ENCODE data around the gene MEGF11.

MEGF11 gene

GRCh38 chr15:65982627-65983322 is 270.8 kb downstream of the MEGF11 start:
- TF ChIP-seq CTCF (IDR thresholded peaks at IDR 0.05; ENCODE audit: insufficient read depth, low read length, poor library complexity, severe bottlenecking) (no peak), EZH2phosphoT487 (conservative IDR thresholded peaks at IDR 0.05; ENCODE audit: low read length) (no peak)
- Histone ChIP-seq H3K4me3 (ENCODE audit: insufficient read depth, low read length, poor library complexity, severe bottlenecking) (peak overlapping the region; percentile 58), H3K27me3 (ENCODE audit: low read length) (no peaks in the 10 kb centered on the region)

GRCh38 chr15:65981837-65982626 is 271.5 kb downstream of the MEGF11 start:
- no peak for TF ChIP-seq EZH2phosphoT487 (conservative IDR thresholded peaks at IDR 0.05; ENCODE audit: low read length)
- peak; percentile 44 for TF ChIP-seq CTCF (IDR thresholded peaks at IDR 0.05; ENCODE audit: insufficient read depth, low read length, poor library complexity, severe bottlenecking)
- H3F3A ChIP-seq (ENCODE audit: insufficient read depth), result no peaks in the 10 kb centered on the region
- no peaks in the 10 kb centered on the region for H3K27me3 ChIP-seq (ENCODE audit: low read length)
- no peak overlapping the region for H3K27ac ChIP-seq (ENCODE audit: low read depth, low read length)
- H3K9me2 ChIP-seq (replicated peaks; ENCODE audit: insufficient read depth, low read length), result no peaks in the 10 kb centered on the region
- H2AFZ ChIP-seq (ENCODE audit: low read depth, low read length, severe bottlenecking), result peak overlapping the region; percentile 61
- H3K4me3 ChIP-seq (ENCODE audit: insufficient read depth, low read length, poor library complexity, severe bottlenecking), result peak overlapping the region; percentile 58
- H3K4me2 ChIP-seq (ENCODE audit: low read depth, low read length, poor library complexity, severe bottlenecking), result peak overlapping the region; percentile 62
- H3K9ac ChIP-seq (ENCODE audit: low read length), result peak overlapping the region; percentile 39; the same call in 1 of the 2 replicates
- no peaks in the 10 kb centered on the region for H3K79me2 ChIP-seq (ENCODE audit: insufficient read depth, low read length)
- H4K20me1 ChIP-seq (ENCODE audit: low read depth, low read length), result no peaks in the 10 kb centered on the region
- no peaks in the 10 kb centered on the region for H3K36me3 ChIP-seq (ENCODE audit: low read length)
- H3K9me3 ChIP-seq (ENCODE audit: insufficient read depth, low read length), result no peaks in the 10 kb centered on the region

More at GRCh38 chr15:65982627-65983322, 270.8 kb downstream of the MEGF11 start:
- Histone ChIP-seq H3K9me3 (ENCODE audit: insufficient read depth, low read length) (no peaks in the 10 kb centered on the region), H3K4me2 (ENCODE audit: low read depth, low read length, poor library complexity, severe bottlenecking) (peak overlapping the region; percentile 62), H3K36me3 (ENCODE audit: low read length) (no peaks in the 10 kb centered on the region), H3K9me2 (replicated peaks; ENCODE audit: insufficient read depth, low read length) (no peaks in the 10 kb centered on the region), H3K27ac (ENCODE audit: low read depth, low read length) (no peak overlapping the region), H3K79me2 (ENCODE audit: insufficient read depth, low read length) (no peaks in the 10 kb centered on the region), H3K9ac (ENCODE audit: low read length) (peak overlapping the region; percentile 39; the same call in 1 of the 2 replicates), H3F3A (ENCODE audit: insufficient read depth) (no peaks in the 10 kb centered on the region), H2AFZ (ENCODE audit: low read depth, low read length, severe bottlenecking) (peak overlapping the region; percentile 61), H4K20me1 (ENCODE audit: low read depth, low read length) (no peaks in the 10 kb centered on the region)

GRCh38 chr15:65980824-65981456 is 272.6 kb downstream of the MEGF11 start:
- H3K79me2 ChIP-seq (ENCODE audit: insufficient read depth, low read length), result no peaks in the 10 kb centered on the region
- no peaks in the 10 kb centered on the region for H3K9me2 ChIP-seq (replicated peaks; ENCODE audit: insufficient read depth, low read length)
- H2AFZ ChIP-seq (ENCODE audit: low read depth, low read length, severe bottlenecking), result no peak overlapping the region
- H3K4me2 ChIP-seq (ENCODE audit: low read depth, low read length, poor library complexity, severe bottlenecking), result no peak overlapping the region
- no peak overlapping the region for H3K9ac ChIP-seq (ENCODE audit: low read length)
- TF ChIP-seq EZH2phosphoT487 (conservative IDR thresholded peaks at IDR 0.05; ENCODE audit: low read length) (no peak), CTCF (IDR thresholded peaks at IDR 0.05; ENCODE audit: insufficient read depth, low read length, poor library complexity, severe bottlenecking) (peak; percentile 30)
- no peaks in the 10 kb centered on the region for H3K36me3 ChIP-seq (ENCODE audit: low read length)
- no peaks in the 10 kb centered on the region for H3K9me3 ChIP-seq (ENCODE audit: insufficient read depth, low read length)
- no peaks in the 10 kb centered on the region for H4K20me1 ChIP-seq (ENCODE audit: low read depth, low read length)
- H3F3A ChIP-seq (ENCODE audit: insufficient read depth), result no peaks in the 10 kb centered on the region
- no peak overlapping the region for H3K27ac ChIP-seq (ENCODE audit: low read depth, low read length)
- no peaks in the 10 kb centered on the region for H3K27me3 ChIP-seq (ENCODE audit: low read length)
- no peak overlapping the region for H3K4me3 ChIP-seq (ENCODE audit: insufficient read depth, low read length, poor library complexity, severe bottlenecking)
